Activated CD4-positive, alpha-beta T cell treated with anti-CD3 and anti-CD28 coated beads, Interleukin-2, amount 50 U/mL, for 4 hours (primary cell): Measurements from ENCODE around the gene GTF2F2.
"Not testable (repeated sequence)": the region's sequence is repeated elsewhere in the genome, so short reads cannot be mapped to it uniquely, and the experiment has no call there.

Source experiments
- DNase-seq, 2 experiments: peaks; one replicate each; pipeline ENCODE4 v3.0.0-alpha.2; 2020

GTF2F2 gene

GRCh38 chr13:45257638-45258333 lies 137.5 kb downstream of the GTF2F2 start:
- no peak for DNase-seq

- no peak for DNase-seq
Measured at GRCh38 chr13:45258334-45258675, 138.0 kb downstream of the GTF2F2 start.

GRCh38 chr13:45267215-45267614 lies 146.9 kb downstream of the GTF2F2 start:
- no peak for DNase-seq

GRCh38 chr13:45269204-45269603 lies 148.9 kb downstream of the GTF2F2 start:
- DNase-seq = no peak

- no peak for DNase-seq
Measured at GRCh38 chr13:45276913-45277312, 156.6 kb downstream of the GTF2F2 start.

GRCh38 chr13:45278096-45278645 lies 157.9 kb downstream of the GTF2F2 start:
- DNase-seq = no peak

- DNase-seq = no peak
Measured at GRCh38 chr13:45280011-45280410, 159.7 kb downstream of the GTF2F2 start.

GRCh38 chr13:45280751-45281634 lies 160.7 kb downstream of the GTF2F2 start:
- DNase-seq = peak; percentile 50

- no peak for DNase-seq
Measured at GRCh38 chr13:45282994-45283393, 162.7 kb downstream of the GTF2F2 start.

- no peak for DNase-seq
Measured at GRCh38 chr13:45289936-45290563, 169.7 kb downstream of the GTF2F2 start.

GRCh38 chr13:45292176-45292575 lies 171.9 kb downstream of the GTF2F2 start:
- DNase-seq = no peak

GRCh38 chr13:45295536-45295935 lies 175.2 kb downstream of the GTF2F2 start:
- DNase-seq = no peak

GRCh38 chr13:45296259-45296658 lies 175.9 kb downstream of the GTF2F2 start:
- DNase-seq = no peak

GRCh38 chr13:45297456-45298205 lies 177.3 kb downstream of the GTF2F2 start:
- DNase-seq = no peak

GRCh38 chr13:45298206-45298505 lies 177.8 kb downstream of the GTF2F2 start:
- DNase-seq = no peak

GRCh38 chr13:45298550-45298949 lies 178.2 kb downstream of the GTF2F2 start:
- DNase-seq = not testable (repeated sequence)

- DNase-seq = no peak
Measured at GRCh38 chr13:45299194-45299593, 178.9 kb downstream of the GTF2F2 start.

GRCh38 chr13:45300190-45300985 lies 180.1 kb downstream of the GTF2F2 start:
- DNase-seq = no peak

- no peak for DNase-seq
Measured at GRCh38 chr13:45301263-45301662, 181.0 kb downstream of the GTF2F2 start.

- no peak for DNase-seq
Measured at GRCh38 chr13:45302507-45302906, 182.2 kb downstream of the GTF2F2 start.

- DNase-seq = no peak
Measured at GRCh38 chr13:45303026-45303425, 182.7 kb downstream of the GTF2F2 start.

- no peak for DNase-seq
Measured at GRCh38 chr13:45303866-45304265, 183.6 kb downstream of the GTF2F2 start.
